Spleen (tissue), 7 donors: ENCODE data around the gene TOP3A.
A peak's percentile ranks its signal among the peaks of the same experiment; 100 is the strongest.

Source experiments
- CTCF ChIP-seq, 11 experiments: fragments of 200-600 bp in 7 of 11; fragments of 450-650 bp in 4 of 11; sonication (generic) in 4 of 11; IDR thresholded peaks in 8 of 11; conservative IDR thresholded peaks in 3 of 11; 1 replicate in 7 of 11; 2 replicates in 4 of 11; pipeline versions ENCODE4 v1.4.0 to v1.8.0; 2016 to 2021; ENCODE audit warnings: antibody characterized with exemption in 11 of 11, inconsistent platforms in 4 of 11, mild to moderate bottlenecking in 1 of 11
- POLR2A ChIP-seq, 3 donors: fragments of 450-650 bp; IDR thresholded peaks; one replicate each; pipeline ENCODE4 v1.5.1; 2017; ENCODE audit warnings: antibody characterized with exemption in 3 of 3, mild to moderate bottlenecking in 1 of 3
- POLR2AphosphoS5 ChIP-seq, 3 donors: sonication (generic); formaldehyde crosslinking; IDR thresholded peaks; one replicate each; pipeline ENCODE4 v1.5.1; 2017; ENCODE audit warnings: antibody characterized with exemption in 3 of 3
- donor health status: DM: no; HTN: no; CAD: no; lungs with moderate emphysema.
- donor health status: DM: no; HTN: no; CAD: no.
- donor health status: DM: no; HTN: no; CAD: no.

DNA sequence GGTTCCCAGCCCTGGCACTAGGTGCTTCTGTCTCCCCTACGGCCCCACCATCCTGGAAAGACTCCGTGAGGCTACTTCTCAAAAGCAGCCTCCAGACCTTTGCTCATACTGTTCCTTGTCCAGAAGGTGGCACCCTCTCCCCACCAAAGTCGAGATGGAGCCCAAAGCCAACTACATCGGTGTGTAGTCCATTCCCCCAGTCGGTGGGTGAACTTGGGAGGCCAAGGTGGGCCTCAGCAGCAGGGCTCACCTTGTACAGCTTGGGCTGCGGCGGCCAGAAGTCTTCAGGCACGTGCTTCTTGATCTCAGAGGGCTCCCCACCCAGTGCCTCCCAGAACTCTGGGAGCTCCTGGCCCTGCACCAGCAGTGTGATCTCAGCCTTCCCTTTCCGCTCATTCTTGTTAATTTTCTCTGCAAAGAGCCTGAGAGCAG is 66.5 kb downstream of the TOP3A start:
- TF ChIP-seq CTCF (IDR thresholded peaks at IDR 0.05 in 8 of 11, conservative IDR thresholded peaks at IDR 0.05 in 3 of 11) (peak; percentile 46 to 82 (median 69)), POLR2A (IDR thresholded peaks at IDR 0.05) (no peak), POLR2AphosphoS5 (IDR thresholded peaks at IDR 0.05) (peak; percentile 56 to 71 (median 68))
